K562 (cell line): ENCODE results near the gene GZMM. TPM values are rescaled to one million over a fixed set of nuclear protein-coding genes. Genes with fewer than 3 reads are reported as not detected.

Experiments used
- ATAC-seq: fragments of 200-7000 bp; cut with Tn5 transposase; 3 replicates; pipeline ENCODE4 v1.9.1; 2020; ENCODE audit warnings: moderate library complexity
- BruUV-seq: library from RNA; stranded (reverse); fragments of 400-500 nt; replicated peaks from 2 replicates; lab custom pipeline; 2021; lab: Mats Ljungman, UMichigan
- CTCF ChIA-PET: fragments of 300-600 bp; formaldehyde crosslinking; extraction: SDS; loops from one replicate; lab custom pipeline; 2021; ENCODE audit warnings: low intra/inter-chr PET ratio; lab: Yijun Ruan, JAX
- POLR2A ChIA-PET: fragments of 300-600, 350-650 bp; sonication (Branson Sonifier 250); formaldehyde crosslinking; extraction: SDS; loops from one replicate; lab custom pipeline; 2021; ENCODE audit warnings: antibody characterized with exemption, inconsistent platforms; lab: Yijun Ruan, JAX
- DNase-seq, 4 experiments: peaks; one replicate each; pipeline versions ENCODE4 v3.0.0 to v3.0.0-alpha.2; 2011 to 2018; ENCODE audit warnings: low spot score in 3 of 4, mixed read lengths in 3 of 4; ENCODE audit errors: extremely low read depth in 1 of 4
- FAIRE-seq: peaks from 2 replicates; lab custom pipeline; 2011; peaks lifted over from hg19 to GRCh38; lab: Jason Lieb, UNC
- H2AFZ ChIP-seq: 2 replicates; pipeline ENCODE4 v1.6.0; 2011; ENCODE audit warnings: low read depth, low read length, control low read depth, inconsistent platforms
- H3K27ac ChIP-seq: fragments of 200-600 bp; 3 replicates; pipeline ENCODE4 v1.8.0; 2011; ENCODE audit warnings: low read depth, mild to moderate bottlenecking, control low read depth, inconsistent platforms, low read length, moderate library complexity, mixed read lengths; ENCODE audit errors: extremely low read depth
- H3K27me3 ChIP-seq, 2 experiments: fragments of 300-600 bp in 1 of 2; 2 replicates in 1 of 2; 3 replicates in 1 of 2; pipeline versions ENCODE4 v1.6.0 to v1.8.0; 2011; ENCODE audit warnings: inconsistent platforms in 2 of 2, low read length in 2 of 2, mild to moderate bottlenecking in 1 of 2, mixed read lengths in 1 of 2, moderate library complexity in 1 of 2; ENCODE audit not compliant: control insufficient read depth in 2 of 2, insufficient read depth in 2 of 2
- H3K36me3 ChIP-seq: fragments of 300-600 bp; 3 replicates; pipeline ENCODE4 v1.8.0; 2011; ENCODE audit warnings: mild to moderate bottlenecking, low read length, inconsistent platforms; ENCODE audit not compliant: control insufficient read depth, insufficient read depth
- H3K4me1 ChIP-seq, 2 experiments: fragments of 200-600 bp in 1 of 2; replicated peaks in 1 of 2; 2 replicates in 1 of 2; 3 replicates in 1 of 2; pipeline versions ENCODE4 v1.5.1 to v1.8.0; 2011; ENCODE audit warnings: inconsistent platforms in 2 of 2, low read length in 2 of 2, mild to moderate bottlenecking in 1 of 2, mixed read lengths in 1 of 2, moderate library complexity in 1 of 2; ENCODE audit not compliant: control insufficient read depth in 2 of 2, insufficient read depth in 2 of 2
- H3K4me2 ChIP-seq: 2 replicates; pipeline ENCODE4 v1.6.1; 2011; ENCODE audit warnings: low read length, control low read depth, inconsistent platforms, mixed read lengths; ENCODE audit not compliant: insufficient read depth
- H3K4me3 ChIP-seq: fragments of 200-600 bp; sonication (generic), shearing (Covaris generic); 2 replicates; pipeline ENCODE4 v1.5.1; 2016; ENCODE audit warnings: control low read depth, inconsistent platforms
- H3K79me2 ChIP-seq: fragments of 200-600 bp; 3 replicates; pipeline ENCODE4 v1.8.0; 2011; ENCODE audit warnings: low read length, inconsistent platforms; ENCODE audit not compliant: control insufficient read depth, insufficient read depth
- H3K9ac ChIP-seq, 2 experiments: 2 replicates each; pipeline versions ENCODE4 v1.6.0 to v1.6.1; 2011; ENCODE audit warnings: low read depth in 2 of 2, low read length in 2 of 2, control low read depth in 1 of 2, inconsistent platforms in 1 of 2, mild to moderate bottlenecking in 1 of 2, mixed read lengths in 1 of 2; ENCODE audit not compliant: insufficient read depth in 1 of 2
- H3K9me1 ChIP-seq: one replicate; pipeline ENCODE4 v1.6.0; 2011; ENCODE audit warnings: inconsistent platforms, mild to moderate bottlenecking, low read length, moderate library complexity; ENCODE audit not compliant: control insufficient read depth, insufficient read depth
- H3K9me3 ChIP-seq: replicated peaks from 2 replicates; pipeline ENCODE4 v1.5.1; 2011; ENCODE audit warnings: low read depth, low read length, inconsistent platforms; ENCODE audit not compliant: control insufficient read depth, insufficient read depth
- H4K20me1 ChIP-seq: replicated peaks from 2 replicates; pipeline ENCODE4 v1.6.1; 2011; ENCODE audit warnings: low read length, inconsistent platforms, mixed read lengths; ENCODE audit not compliant: control insufficient read depth, insufficient read depth
- EZH2 ChIP-seq: IDR thresholded peaks from 2 replicates; pipeline ENCODE4 v1.6.1; 2012; ENCODE audit warnings: low read depth, mild to moderate bottlenecking, inconsistent platforms, low read length, borderline replicate concordance
- FOSL1 ChIP-seq: fragments of 200-800 bp; sonication (Bioruptor generic); conservative IDR thresholded peaks from 2 replicates; pipeline ENCODE4 v1.6.1; 2016; ENCODE audit warnings: missing genetic modification characterization, missing compliant biosample characterization
- FOXJ3 ChIP-seq: sonication (generic); formaldehyde crosslinking; IDR thresholded peaks from 2 replicates; pipeline ENCODE4 v1.4.0; 2020; ENCODE audit warnings: mild to moderate bottlenecking, missing genetic modification reagents
- HDAC3 ChIP-seq: fragments of 450-650 bp; IDR thresholded peaks from 2 replicates; pipeline ENCODE4 v1.6.1; 2018; ENCODE audit warnings: borderline replicate concordance, mild to moderate bottlenecking, moderate library complexity; ENCODE audit not compliant: partially characterized antibody
- MAZ ChIP-seq, 2 experiments: fragments of 450-650 bp in 1 of 2; sonication (generic) in 1 of 2; formaldehyde crosslinking; IDR thresholded peaks in 1 of 2; conservative IDR thresholded peaks in 1 of 2; 2 replicates each; pipeline versions ENCODE4 v1.4.0 to v1.5.0; 2020; ENCODE audit warnings: mild to moderate bottlenecking in 1 of 2, missing genetic modification reagents in 1 of 2
- MTF1 ChIP-seq: fragments of 250-450 bp; sonication (Bioruptor Pico); IDR thresholded peaks from 2 replicates; pipeline ENCODE4 v1.9.0; 2021; ENCODE audit warnings: moderate library complexity, mild to moderate bottlenecking, inconsistent platforms, borderline replicate concordance
- NCOA2 ChIP-seq, 2 experiments: fragments of 450-650 bp; IDR thresholded peaks; 2 replicates each; pipeline ENCODE4 v1.6.1; 2018; ENCODE audit warnings: mild to moderate bottlenecking in 2 of 2, moderate library complexity in 1 of 2; ENCODE audit not compliant: partially characterized antibody in 2 of 2
- NUFIP1 ChIP-seq: fragments of 450-650 bp; IDR thresholded peaks from 2 replicates; pipeline ENCODE4 v1.6.1; 2018; ENCODE audit not compliant: partially characterized antibody
- PHF20 ChIP-seq: fragments of 450-650 bp; IDR thresholded peaks from 2 replicates; pipeline ENCODE4 v1.6.1; 2018; ENCODE audit not compliant: partially characterized antibody
- SMAD1 ChIP-seq: fragments of 150-350 bp; IDR thresholded peaks from 2 replicates; pipeline ENCODE4 v1.6.1; 2014; ENCODE audit warnings: low read length, low read depth; ENCODE audit not compliant: partially characterized antibody
- SMARCA4 ChIP-seq: fragments of 450-650 bp; IDR thresholded peaks from 2 replicates; pipeline ENCODE4 v1.6.1; 2016
- UBTF ChIP-seq, 2 experiments: IDR thresholded peaks; 2 replicates each; pipeline ENCODE4 v1.6.1; 2012; ENCODE audit warnings: improper control_type of control experiment in 2 of 2, low read depth in 2 of 2, low read length in 2 of 2, borderline replicate concordance in 1 of 2
- ZNF146 ChIP-seq: IDR thresholded peaks from one replicate; pipeline ENCODE4 v1.6.1; 2018; ENCODE audit warnings: missing compliant biosample characterization; ENCODE audit not compliant: unreplicated experiment
- ZNF639 ChIP-seq, 2 experiments: fragments of 200-800 bp in 1 of 2; sonication (Bioruptor generic) in 1 of 2; sonication (generic) in 1 of 2; formaldehyde crosslinking in 1 of 2; IDR thresholded peaks in 1 of 2; conservative IDR thresholded peaks in 1 of 2; 2 replicates each; pipeline versions ENCODE4 v1.5.0 to v1.6.1; 2016 to 2020; ENCODE audit warnings: missing compliant biosample characterization in 1 of 2, missing genetic modification characterization in 1 of 2, missing genetic modification reagents in 1 of 2
- ZNF79 ChIP-seq: fragments of 250-450 bp; sonication (Bioruptor Pico); IDR thresholded peaks from 2 replicates; pipeline ENCODE4 v1.4.0; 2020; ENCODE audit warnings: low read depth, mild to moderate bottlenecking, moderate library complexity
- WGBS: fragments of 100-300 bp; shearing (Covaris generic); methylation state at CpG from one replicate; pipeline ENCODE4 v1.1.6; 2016; ENCODE audit warnings: low coverage, mixed read lengths; ENCODE audit not compliant: insufficient coverage; ENCODE audit errors: missing lambda C conversion rate; 5-methylcytosine and 5-hydroxymethylcytosine counted together
- in situ Hi-C: fragments of 300-500 bp; cut with MboI; formaldehyde crosslinking; loops from 4 replicates; pipeline ENCODE4 v1.15.0; 2018; ENCODE audit warnings: inconsistent platforms, mixed read lengths
- intact Hi-C: fragments of 100-400 bp; cut with micrococcal nuclease; formaldehyde crosslinking; loops from 2 replicates; pipeline ENCODE4 v1.14.2; 2022
- polyA plus RNA-seq, 8 experiments: library from polyadenylated mRNA; depleted of rRNA in 4 of 8; stranded (reverse) in 5 of 8; unstranded in 3 of 8; fragments of >200 nt; fragmentation: Nextera tagmentation in 2 of 8; fragmentation: Illumina TruSeq in 1 of 8; extraction: Ambion mirVana in 2 of 8; extraction: Trizol in 1 of 8; gene quantifications; 2 replicates each; pipeline versions ENCODE4 v1.2.1 to v1.2.3, GENCODE V29; 2011 to 2014; ENCODE audit warnings: inconsistent platforms in 1 of 8, missing spikeins in 1 of 8
- total RNA-seq, 7 experiments: library from RNA; depleted of rRNA in 6 of 7; stranded (reverse); fragments of >200 nt in 6 of 7; fragmentation: Illumina TruSeq in 2 of 7; extraction: Trizol in 2 of 7; gene quantifications; 2 replicates each; pipeline versions ENCODE4 v1.2.1 to v1.2.3, GENCODE V29; 2011 to 2021; ENCODE audit warnings: low replicate concordance in 1 of 7
- TF ChIP-seq, protein P1 (sequence below): fragments of 250-450 bp; sonication (Bioruptor Pico); IDR thresholded peaks from 2 replicates; pipeline ENCODE4 v1.4.0; 2020; ENCODE audit warnings: mild to moderate bottlenecking, moderate library complexity

The GZMM gene
- total and polyA plus RNA-seq, 9 of the 15 experiments (the other 6 are each of a cell fraction or from before 2014, with no cell fraction given) = 0.08 to 2.6 (median 0.70) TPM; not detected in 2

DNA sequence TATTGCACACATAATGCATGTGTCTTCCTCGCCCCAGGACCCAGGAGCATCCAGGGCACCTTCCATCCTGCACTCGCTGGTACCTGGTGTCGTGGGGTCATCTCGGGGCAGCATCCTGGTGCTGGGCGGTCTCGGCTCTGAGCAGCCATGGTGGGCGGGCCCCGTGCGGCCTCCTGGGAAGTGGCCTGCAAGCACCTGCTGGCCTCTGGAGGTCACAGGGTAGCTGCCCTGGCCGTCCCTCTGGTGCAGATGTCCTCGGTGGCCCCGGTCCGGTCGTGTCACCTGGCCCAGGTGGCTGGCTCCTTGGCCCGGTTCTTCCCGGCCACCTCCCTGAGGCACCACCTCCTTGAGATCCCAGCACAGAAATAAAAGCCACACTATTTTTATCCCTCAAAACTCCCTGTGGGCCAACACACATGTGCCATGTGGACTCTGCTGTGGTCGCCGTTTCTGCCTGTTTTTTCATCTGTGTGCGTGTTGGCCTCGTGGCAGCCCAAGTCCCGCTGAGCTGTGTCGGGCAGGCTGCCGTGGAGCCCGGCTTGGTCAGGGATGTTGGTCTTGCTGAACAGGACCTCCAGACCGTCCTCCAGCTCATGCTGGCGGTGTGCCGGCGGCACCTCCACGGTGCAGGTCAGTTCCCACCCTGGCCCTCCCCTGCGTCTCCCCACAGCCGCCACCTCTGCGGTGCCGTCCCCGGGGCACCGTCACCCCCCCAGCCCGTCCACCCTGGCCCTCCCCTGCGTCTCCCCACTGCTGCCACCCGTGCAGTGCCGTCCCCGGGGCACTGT, 5.0 kb upstream of the GZMM start:
- in situ Hi-C loops = no loop called here
- WGBS = 95% methylated on average over 26 of the region's 40 CpGs
- BruUV-seq = no TSS peak
- no peak for TF ChIP-seq NUFIP1
- no peak for TF ChIP-seq ZNF639 (CRISPR knock-in tag; conservative IDR thresholded peaks at IDR 0.05 in 1 of 2, IDR thresholded peaks at IDR 0.05 in 1 of 2)
- TF ChIP-seq ZNF146 (CRISPR knock-in tag) = no peak
- no peak for TF ChIP-seq MAZ (CRISPR knock-in tag; conservative IDR thresholded peaks at IDR 0.05 in 1 of 2, IDR thresholded peaks at IDR 0.05 in 1 of 2)
- TF ChIP-seq MTF1 (CRISPR knock-in tag) = no peak
- TF ChIP-seq FOXJ3 (CRISPR knock-in tag) = no peak
- TF ChIP-seq FOSL1 = no peak
- no peak for TF ChIP-seq NCOA2 (IDR thresholded peaks at IDR 0.05; ENCODE audit: partially characterized antibody in 2 of 2)
- TF ChIP-seq, protein P1, sequence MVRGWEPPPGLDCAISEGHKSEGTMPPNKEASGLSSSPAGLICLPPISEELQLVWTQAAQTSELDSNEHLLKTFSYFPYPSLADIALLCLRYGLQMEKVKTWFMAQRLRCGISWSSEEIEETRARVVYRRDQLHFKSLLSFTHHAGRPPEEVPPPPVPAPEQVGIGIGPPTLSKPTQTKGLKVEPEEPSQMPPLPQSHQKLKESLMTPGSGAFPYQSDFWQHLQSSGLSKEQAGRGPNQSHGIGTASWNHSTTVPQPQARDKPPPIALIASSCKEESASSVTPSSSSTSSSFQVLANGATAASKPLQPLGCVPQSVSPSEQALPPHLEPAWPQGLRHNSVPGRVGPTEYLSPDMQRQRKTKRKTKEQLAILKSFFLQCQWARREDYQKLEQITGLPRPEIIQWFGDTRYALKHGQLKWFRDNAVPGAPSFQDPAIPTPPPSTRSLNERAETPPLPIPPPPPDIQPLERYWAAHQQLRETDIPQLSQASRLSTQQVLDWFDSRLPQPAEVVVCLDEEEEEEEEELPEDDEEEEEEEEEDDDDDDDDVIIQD (CRISPR knock-in tag) = no peak
- no peak for TF ChIP-seq SMAD1
- no peak for TF ChIP-seq EZH2
- TF ChIP-seq UBTF (IDR thresholded peaks at IDR 0.05; ENCODE audit: borderline replicate concordance in 1 of 2, low read depth in 2 of 2, low read length in 2 of 2) = no peak
- TF ChIP-seq HDAC3 = no peak
- TF ChIP-seq SMARCA4 = no peak
- TF ChIP-seq ZNF79 (CRISPR knock-in tag) = no peak
- TF ChIP-seq PHF20 = no peak

More for the DNA sequence above, 5.0 kb upstream of the GZMM start:
- Histone ChIP-seq H3K36me3 (peaks cover 75% of the 10 kb centered on the region; the same call in 2 of the 3 replicates), H2AFZ (no peak overlapping the region), H4K20me1 (peaks cover 4% of the 10 kb centered on the region), H3K9me1 (peaks cover 1% of the 10 kb centered on the region), H3K4me2 (no peak overlapping the region), H3K4me3 (no peak overlapping the region), H3K27ac (no peak overlapping the region), H3K79me2 (peaks cover 27% of the 10 kb centered on the region), H3K27me3 (no peaks in the 10 kb centered on the region), H3K4me1 (peaks cover 3 to 68% of the 10 kb centered on the region in 2 experiments), H3K9me3 (no peaks in the 10 kb centered on the region), H3K9ac (no peak overlapping the region; a peak in 1 of 4 replicates)
- DNase-seq (no peak), FAIRE-seq (no peak), ATAC-seq (no peak)
- POLR2A ChIA-PET = no interaction called here
- intact Hi-C loops = loop anchor here (10.0 kb wide), 1 partner anchor 46 kb away; the partner anchor contains the start of gene HCN2
- CTCF ChIA-PET = no interaction called here
